A673 (cell line): Measurements from ENCODE around the gene CITED1.

Experiments used
- EZH2 ChIP-seq: fragments of 200-600 bp; sonication (generic); IDR thresholded peaks from 2 replicates; pipeline ENCODE4 v1.6.1; 2017; ENCODE audit warnings: borderline replicate concordance, low read depth, mild to moderate bottlenecking, mixed read lengths, antibody characterized with exemption, low read length; ENCODE audit not compliant: poor library complexity, severe bottlenecking
- TF ChIP-seq, protein P1 (sequence below): fragments of 300-800, 200-600 bp; sonication (generic); conservative IDR thresholded peaks from 2 replicates; pipeline ENCODE4 v1.5.1; 2017; ENCODE audit warnings: low read depth, mild to moderate bottlenecking, antibody characterized with exemption, low read length, moderate library complexity, mixed read lengths

DNA sequence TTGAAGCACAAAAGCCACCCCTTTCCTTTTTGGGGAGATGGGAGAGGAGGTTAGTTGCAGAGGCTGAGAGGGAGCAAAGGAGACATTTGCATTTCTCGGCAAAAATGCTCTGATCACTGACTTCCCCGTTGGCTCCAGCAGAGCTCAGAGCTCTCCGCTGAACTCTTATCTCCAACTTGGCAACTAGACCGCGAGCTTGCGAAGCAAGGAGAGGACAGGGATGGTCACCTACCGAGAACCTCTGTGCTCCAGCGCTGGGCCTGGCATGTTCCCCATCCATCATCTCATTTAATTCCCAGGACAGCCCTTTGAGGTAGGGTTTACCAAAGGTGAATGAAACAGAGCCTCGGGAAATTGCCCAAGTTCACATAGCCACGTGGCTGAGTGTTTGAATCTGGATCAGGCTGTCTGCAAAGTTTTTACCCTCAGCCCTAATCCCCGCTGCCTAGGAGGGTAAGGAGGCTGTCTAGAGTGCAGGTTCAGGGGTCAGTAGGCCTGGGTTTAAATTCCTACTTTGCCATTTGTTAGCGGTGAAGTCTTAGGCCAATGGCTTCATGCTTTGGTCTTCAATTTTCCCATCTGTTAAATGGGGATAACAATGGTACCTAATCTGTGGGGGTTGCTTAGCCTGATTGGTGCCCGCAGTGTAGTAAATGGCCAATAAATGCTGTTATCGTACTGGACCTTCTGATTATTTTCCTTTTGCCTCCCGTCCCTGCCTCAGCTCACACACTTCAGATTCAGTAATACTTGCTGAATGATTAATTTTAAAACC is 3.8 kb upstream of the CITED1 start:
- no peak for TF ChIP-seq EZH2
- TF ChIP-seq, protein P1, sequence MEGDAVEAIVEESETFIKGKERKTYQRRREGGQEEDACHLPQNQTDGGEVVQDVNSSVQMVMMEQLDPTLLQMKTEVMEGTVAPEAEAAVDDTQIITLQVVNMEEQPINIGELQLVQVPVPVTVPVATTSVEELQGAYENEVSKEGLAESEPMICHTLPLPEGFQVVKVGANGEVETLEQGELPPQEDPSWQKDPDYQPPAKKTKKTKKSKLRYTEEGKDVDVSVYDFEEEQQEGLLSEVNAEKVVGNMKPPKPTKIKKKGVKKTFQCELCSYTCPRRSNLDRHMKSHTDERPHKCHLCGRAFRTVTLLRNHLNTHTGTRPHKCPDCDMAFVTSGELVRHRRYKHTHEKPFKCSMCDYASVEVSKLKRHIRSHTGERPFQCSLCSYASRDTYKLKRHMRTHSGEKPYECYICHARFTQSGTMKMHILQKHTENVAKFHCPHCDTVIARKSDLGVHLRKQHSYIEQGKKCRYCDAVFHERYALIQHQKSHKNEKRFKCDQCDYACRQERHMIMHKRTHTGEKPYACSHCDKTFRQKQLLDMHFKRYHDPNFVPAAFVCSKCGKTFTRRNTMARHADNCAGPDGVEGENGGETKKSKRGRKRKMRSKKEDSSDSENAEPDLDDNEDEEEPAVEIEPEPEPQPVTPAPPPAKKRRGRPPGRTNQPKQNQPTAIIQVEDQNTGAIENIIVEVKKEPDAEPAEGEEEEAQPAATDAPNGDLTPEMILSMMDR = no peak
